HG03039 (cell line): ENCODE results near the gene LIN9.
"Not testable (repeated sequence)": the region's sequence is repeated elsewhere in the genome, so short reads cannot be mapped to it uniquely, and the experiment has no call there.

Experiments
- ATAC-seq: cut with Tn5 transposase; IDR thresholded peaks from one replicate; pipeline ENCODE4 v1.9.1; 2021; ENCODE audit warnings: mild to moderate bottlenecking, moderate library complexity; ENCODE audit not compliant: unreplicated experiment

LIN9 gene

GRCh38 chr1:226276987-226277386 is 32.0 kb downstream of the LIN9 start:
- ATAC-seq = no peak

- ATAC-seq = no peak
Measured at GRCh38 chr1:226276077-226276682, 32.8 kb downstream of the LIN9 start.

- ATAC-seq = no peak
Measured at GRCh38 chr1:226274138-226274537, 34.8 kb downstream of the LIN9 start.

- ATAC-seq = not testable (repeated sequence)
Measured at GRCh38 chr1:226272233-226272902, 36.6 kb downstream of the LIN9 start.

GRCh38 chr1:226268421-226269124 is 40.4 kb downstream of the LIN9 start:
- ATAC-seq = no peak

GRCh38 chr1:226261818-226262217 is 47.1 kb downstream of the LIN9 start:
- ATAC-seq = no peak

GRCh38 chr1:226255380-226255779 is 53.6 kb downstream of the LIN9 start:
- no peak for ATAC-seq

- no peak for ATAC-seq
Measured at GRCh38 chr1:226253933-226254332, 55.0 kb downstream of the LIN9 start.

GRCh38 chr1:226252841-226253240 is 56.1 kb downstream of the LIN9 start:
- not testable (repeated sequence) for ATAC-seq

- no peak for ATAC-seq
Measured at GRCh38 chr1:226250511-226250910, 58.5 kb downstream of the LIN9 start.

GRCh38 chr1:226248796-226249195 is 60.2 kb downstream of the LIN9 start:
- no peak for ATAC-seq

- ATAC-seq = no peak
Measured at GRCh38 chr1:226248091-226248490, 60.9 kb downstream of the LIN9 start.

GRCh38 chr1:226239421-226239820 is 69.5 kb downstream of the LIN9 start:
- ATAC-seq = no peak

- no peak for ATAC-seq
Measured at GRCh38 chr1:226236826-226237225, 72.1 kb downstream of the LIN9 start.

GRCh38 chr1:226233806-226234205 is 75.2 kb downstream of the LIN9 start:
- no peak for ATAC-seq

GRCh38 chr1:226233293-226233692 is 75.7 kb downstream of the LIN9 start:
- ATAC-seq = no peak

- no peak for ATAC-seq
Measured at GRCh38 chr1:226226601-226227000, 82.4 kb downstream of the LIN9 start.

- ATAC-seq = peak; percentile 59
Measured at GRCh38 chr1:226223786-226224244, 85.1 kb downstream of the LIN9 start.

- peak; percentile 26 for ATAC-seq
Measured at GRCh38 chr1:226223157-226223785, 85.7 kb downstream of the LIN9 start, which contains the start of gene MIXL1. TSS of gene MIXL1 (plus strand) at chr1:226223664. CDS start at chr1:226223682, 18 bp downstream.

GRCh38 chr1:226222686-226223085 is 86.3 kb downstream of the LIN9 start:
- no peak for ATAC-seq

GRCh38 chr1:226220473-226221189 is 88.3 kb downstream of the LIN9 start:
- ATAC-seq = no peak
